ENCODE data around the gene NAV1. TPM values are rescaled to one million over a fixed set of nuclear protein-coding genes. Genes with fewer than 3 reads are reported as not detected.

Gene NAV1
- total RNA-seq, 1 donor from 2014 or later, result 44.9 TPM

GRCh38 chr1:201498621-201499020 lies 40.3 kb upstream of the NAV1 start:
- Mint-ChIP-seq H3K4me3 (no peak overlapping the region), H3K4me1 (ENCODE audit: unreplicated experiment) (peaks cover 58% of the 10 kb centered on the region), H3K9me3 (no peaks in the 10 kb centered on the region), H3K36me3 (peaks cover 3% of the 10 kb centered on the region), H3K27me3 (no peaks in the 10 kb centered on the region), H3K27ac (peak overlapping the region; percentile 80)
- TF ChIP-seq CTCF (conservative IDR thresholded peaks at IDR 0.05), result peak; percentile 24
- DNase-seq (ENCODE audit: extremely low spot score, unreplicated experiment), result no peak

- H3K27me3 Mint-ChIP-seq, result no peaks in the 10 kb centered on the region
- TF ChIP-seq CTCF (conservative IDR thresholded peaks at IDR 0.05), result no peak
- H3K4me1 Mint-ChIP-seq (ENCODE audit: unreplicated experiment), result peaks cover 58% of the 10 kb centered on the region
- no peaks in the 10 kb centered on the region for H3K9me3 Mint-ChIP-seq
- H3K27ac Mint-ChIP-seq, result peak overlapping the region; percentile 39
- peaks cover 3% of the 10 kb centered on the region for H3K36me3 Mint-ChIP-seq
- H3K4me3 Mint-ChIP-seq, result no peak overlapping the region
- no peak for DNase-seq (ENCODE audit: extremely low spot score, unreplicated experiment)
These were observed 39.7 kb upstream of the NAV1 start for GRCh38 chr1:201499191-201499590.

GRCh38 chr1:201499795-201500669 lies 38.9 kb upstream of the NAV1 start:
- H3K9me3 Mint-ChIP-seq, result no peaks in the 10 kb centered on the region
- H3K27me3 Mint-ChIP-seq, result no peaks in the 10 kb centered on the region
- peak overlapping the region; percentile 91 for H3K27ac Mint-ChIP-seq
- peak overlapping the region; percentile 60 for H3K4me3 Mint-ChIP-seq
- peaks cover 55% of the 10 kb centered on the region for H3K4me1 Mint-ChIP-seq (ENCODE audit: unreplicated experiment)
- DNase-seq (ENCODE audit: extremely low spot score, unreplicated experiment), result no peak
- TF ChIP-seq CTCF (conservative IDR thresholded peaks at IDR 0.05), result no peak
- no peaks in the 10 kb centered on the region for H3K36me3 Mint-ChIP-seq

- H3K9me3 Mint-ChIP-seq, result no peaks in the 10 kb centered on the region
- no peaks in the 10 kb centered on the region for H3K36me3 Mint-ChIP-seq
- TF ChIP-seq CTCF (conservative IDR thresholded peaks at IDR 0.05), result no peak
- H3K4me3 Mint-ChIP-seq, result peak overlapping the region; percentile 60
- no peaks in the 10 kb centered on the region for H3K27me3 Mint-ChIP-seq
- no peak for DNase-seq (ENCODE audit: extremely low spot score, unreplicated experiment)
- peak overlapping the region; percentile 91 for H3K27ac Mint-ChIP-seq
- peaks cover 59% of the 10 kb centered on the region for H3K4me1 Mint-ChIP-seq (ENCODE audit: unreplicated experiment)
These were observed 38.2 kb upstream of the NAV1 start for GRCh38 chr1:201500670-201501120.

GRCh38 chr1:201501144-201501543 lies 37.8 kb upstream of the NAV1 start:
- no peaks in the 10 kb centered on the region for H3K9me3 Mint-ChIP-seq
- peak overlapping the region; percentile 55 for H3K4me3 Mint-ChIP-seq
- H3K27ac Mint-ChIP-seq, result peak overlapping the region; percentile 91

More at GRCh38 chr1:201501144-201501543, 37.8 kb upstream of the NAV1 start:
- Mint-ChIP-seq H3K27me3 (no peaks in the 10 kb centered on the region), H3K4me1 (ENCODE audit: unreplicated experiment) (peaks cover 58% of the 10 kb centered on the region), H3K36me3 (no peaks in the 10 kb centered on the region)
- no peak for TF ChIP-seq CTCF (conservative IDR thresholded peaks at IDR 0.05)
- no peak for DNase-seq (ENCODE audit: extremely low spot score, unreplicated experiment)

Data from type B pancreatic cell (in vitro differentiated cells).